ENCODE results near the gene PTPA. TPM values are rescaled to one million over a fixed set of nuclear protein-coding genes. Genes with fewer than 3 reads are reported as not detected.
A peak's percentile ranks its signal among the peaks of the same experiment; 100 is the strongest.

PTPA gene
- total and polyA plus RNA-seq, 10 of the 15 experiments (the other 5 are each of a cell fraction or from before 2014, with no cell fraction given) = 1.6 to 111 (median 55.1) TPM

- no peak for TF ChIP-seq SRF (IDR thresholded peaks at IDR 0.05; ENCODE audit: low read depth in 2 of 2, low read length in 2 of 2)
These were observed 27.4 kb downstream of the PTPA start (continued) for GRCh38 chr9:129138476-129139232.

GRCh38 chr9:129139233-129139992 lies 28.2 kb downstream of the PTPA start:
- CTCF ChIA-PET = interaction anchor here (0.8 to 11.0 kb wide), 35 partner anchors 8 to 651 kb away, joined by 3 to 273 read pairs (median 6); partner anchors contain the start of genes C9orf50, CRAT, IER5L and NTMT1
- Histone ChIP-seq H3K9ac (ENCODE audit: control insufficient read depth, insufficient read depth, low read length) (peak overlapping the region; percentile 95), H3K27ac (ENCODE audit: control insufficient read depth, insufficient read depth) (peak overlapping the region; percentile 100), H3K79me2 (ENCODE audit: control insufficient read depth, insufficient read depth, low read length) (peaks cover 7% of the 10 kb centered on the region), H3K4me2 (ENCODE audit: control insufficient read depth, insufficient read depth) (peak overlapping the region; percentile 100), H2AFZ (ENCODE audit: control insufficient read depth, low read depth, low read length) (peak overlapping the region; percentile 84), H3K4me1 (ENCODE audit: control insufficient read depth, insufficient read depth, low read length) (peaks cover 43% of the 10 kb centered on the region), H4K20me1 (ENCODE audit: control insufficient read depth, insufficient read depth) (no peaks in the 10 kb centered on the region), H3K4me3 (peak overlapping the region; percentile 45; the same call in 1 of the 2 replicates), H3K27me3 (replicated peaks in 1 of 2; ENCODE audit: control insufficient read depth in 2 of 2, insufficient read depth in 2 of 2, low read length in 1 of 2) (no peaks in the 10 kb centered on the region), H3K9me3 (replicated peaks; ENCODE audit: control insufficient read depth, insufficient read depth, low read length) (no peaks in the 10 kb centered on the region), H3K36me3 (ENCODE audit: control insufficient read depth in 2 of 2, insufficient read depth in 2 of 2, low read length in 1 of 2) (peaks cover 0 to 30% of the 10 kb centered on the region in 2 experiments; a peak in 3 of 4 replicates)
- no TSS peak for BruUV-seq (replicated peaks)
- SMC1A ChIA-PET (ENCODE audit: uncharacterized antibody, unreplicated experiment) = interaction anchor here (0.5 to 8.1 kb wide), 31 partner anchors 8 to 485 kb away, joined by 3 to 116 read pairs (median 5); partner anchors contain the start of genes C9orf50, IER5L, NTMT1 and SH3GLB2
- ATAC-seq (peak; percentile 57), FAIRE-seq (peak; percentile 89), DNase-seq (ENCODE audit: low read depth, low spot score) (peak; percentile 62)
- POLR2A ChIA-PET = interaction anchor here (0.5 to 2.7 kb wide), 23 partner anchors 8 to 968 kb away, joined by 3 to 21 read pairs (median 4); partner anchors contain the start of genes CRAT, IER5L, NTMT1 and PTPA
- WGBS (ENCODE audit: insufficient coverage, insufficient replicate concordance, low lambda C conversion rate, missing lambda C conversion rate) = 14% methylated on average over 13 of the region's 13 CpGs
- intact Hi-C loops (cut with micrococcal nuclease; ENCODE audit: unreplicated experiment) (loop anchor here (1.0 to 5.0 kb wide), 3 partner anchors 471 to 643 kb away; no protein-coding TSS in a partner anchor), in situ Hi-C loops (cut with MboI) (no loop called here)
- RAD21 ChIA-PET (ENCODE audit: unreplicated experiment) = interaction anchor here (0.6 to 7.8 kb wide), 37 partner anchors 8 to 753 kb away, joined by 3 to 197 read pairs (median 4); partner anchors contain the start of genes DOLK, IER5L, NTMT1 and NUP188
- TF ChIP-seq ZNF592 (IDR thresholded peaks at IDR 0.05) (peak; percentile 61; the same call in 1 of the 2 replicates), MAX (IDR thresholded peaks at IDR 0.05; ENCODE audit: low read depth, low read length) (peak; percentile 71), ESRRA (IDR thresholded peaks at IDR 0.05; ENCODE audit: low read length) (0 out of 2 replicates have a peak, but pooled peaks have one; percentile 48), GABPA (IDR thresholded peaks at IDR 0.05; ENCODE audit: low read depth) (no peak), PRDM15 (CRISPR knock-in tag; IDR thresholded peaks at IDR 0.05) (0 out of 2 replicates have a peak, but pooled peaks have one; percentile 19), SMARCA5 (IDR thresholded peaks at IDR 0.05) (peak; percentile 56; the same call in 1 of the 2 replicates), TAF1 (IDR thresholded peaks at IDR 0.05; ENCODE audit: borderline replicate concordance, low read depth, low read length) (no peak), CHD1 (IDR thresholded peaks at IDR 0.05; ENCODE audit: low read depth, low read length) (no peak)
